Measurements from ENCODE around the gene PIAS4. TPM values are rescaled to one million over a fixed set of nuclear protein-coding genes. Genes with fewer than 3 reads are reported as not detected.

PIAS4 gene
- 14.8 and 33.6 TPM in 2 replicates for total RNA-seq

GRCh38 chr19:4007021-4007835 is at the start of gene PIAS4:
Gene PIAS4 (plus strand): TSS chr19:4007736. CDS start chr19:4007761, 25 bp downstream.

GRCh38 chr19:3970808-3971598 is 36.5 kb upstream of the PIAS4 start, which contains the start of gene DAPK3:
Gene DAPK3 (minus strand): TSS chr19:3971099. CDS start chr19:3969735, 1,364 bp downstream.

GRCh38 chr19:3984908-3985642 is 22.5 kb upstream of the PIAS4 start, which contains the start of gene EEF2:
Gene EEF2 (minus strand): TSS chr19:3985463. CDS start chr19:3985380, 83 bp downstream.

GRCh38 chr19:4066682-4067395 is 59.3 kb downstream of the PIAS4 start, which contains the start of gene ZBTB7A:
Gene ZBTB7A (minus strand): TSS chr19:4066899. CDS start chr19:4055232, 11,667 bp downstream.

Other genes with a start within 250 kb of the PIAS4 start
- 19.3 and 28.9 TPM in 2 replicates for gene APBA3, start 246.0 kb upstream of the PIAS4 start, total RNA-seq
- gene MRPL54, start 245.1 kb upstream of the PIAS4 start, total RNA-seq: 21.8 and 50.2 TPM in 2 replicates
- gene RAX2, start 235.5 kb upstream of the PIAS4 start, total RNA-seq: not detected in 2 replicates
- gene MATK, start 221.4 kb upstream of the PIAS4 start, total RNA-seq: 0.15 TPM in 1 of 2 replicates, not detected in the other
- not detected in 2 replicates for gene ZFR2, start 138.7 kb upstream of the PIAS4 start, total RNA-seq
- not detected in 2 replicates for gene ATCAY, start 127.1 kb upstream of the PIAS4 start, total RNA-seq
- gene NMRK2, start 74.7 kb upstream of the PIAS4 start, total RNA-seq: not detected in 2 replicates
- gene DAPK3, start 36.6 kb upstream of the PIAS4 start, total RNA-seq: 103 and 139 TPM in 2 replicates
- 2,700 and 4,831 TPM in 2 replicates for gene EEF2, start 22.3 kb upstream of the PIAS4 start, total RNA-seq
- gene ZBTB7A, start 59.2 kb downstream of the PIAS4 start, total RNA-seq: 32.9 and 49.3 TPM in 2 replicates
- gene MAP2K2, start 116.4 kb downstream of the PIAS4 start, total RNA-seq: 152 and 278 TPM in 2 replicates
- not detected in 2 replicates for gene CREB3L3, start 145.9 kb downstream of the PIAS4 start, total RNA-seq
- 18.5 and 23.3 TPM in 2 replicates for gene SIRT6, start 174.8 kb downstream of the PIAS4 start, total RNA-seq
- 1.0 and 5.0 TPM in 2 replicates for gene ANKRD24, start 175.0 kb downstream of the PIAS4 start, total RNA-seq
- 0.83 TPM in 1 of 2 replicates, not detected in the other for gene EBI3, start 221.8 kb downstream of the PIAS4 start, total RNA-seq
- gene YJU2, start 239.3 kb downstream of the PIAS4 start, total RNA-seq: 12.1 and 20.2 TPM in 2 replicates